Body of pancreas (tissue), 4 donors: ENCODE measurements around the gene TXNDC5. TPM values are rescaled to one million over a fixed set of nuclear protein-coding genes. Genes with fewer than 3 reads are reported as not detected.

Experiments
- ATAC-seq: fragments of 150-250 bp; one replicate; pipeline ENCODE4 v1.9.1; 2016
- DNase-seq, 4 donors: peaks; one replicate each; pipeline ENCODE4 v3.0.0-alpha.2; 2019
- H3K27ac ChIP-seq, 4 donors: fragments of 200-600 bp; sonication (generic); 1 replicate in 3 of 4; 2 replicates in 1 of 4; pipeline versions ENCODE4 v1.5.1 to v1.6.1; 2016 to 2019; ENCODE audit warnings: mild to moderate bottlenecking in 1 of 4, mixed read lengths in 1 of 4, moderate library complexity in 1 of 4
- H3K27me3 ChIP-seq, 2 donors: fragments of 200-600 bp; sonication (generic); one replicate each; pipeline ENCODE4 v1.6.0; 2016; ENCODE audit warnings: mild to moderate bottlenecking in 1 of 2
- H3K36me3 ChIP-seq, 2 donors: fragments of 200-600 bp; sonication (generic); replicated peaks in 1 of 2; 2 replicates each; pipeline ENCODE4 v1.5.1; 2016; ENCODE audit warnings: low read depth in 2 of 2; ENCODE audit not compliant: insufficient read depth in 1 of 2
- H3K4me1 ChIP-seq: fragments of 200-600 bp; sonication (generic); one replicate; pipeline ENCODE4 v1.6.0; 2016
- H3K4me3 ChIP-seq, 2 donors: fragments of 200-600 bp; sonication (generic); 1 replicate in 1 of 2; 2 replicates in 1 of 2; pipeline ENCODE4 v1.5.1; 2016 to 2019
- H3K9me3 ChIP-seq, 3 donors: fragments of 200-600 bp; sonication (generic); 1 replicate in 2 of 3; 2 replicates in 1 of 3; pipeline ENCODE4 v1.5.1; 2016
- POLR2A ChIP-seq, 3 donors: fragments of 450-650 bp; IDR thresholded peaks; one replicate each; pipeline ENCODE4 v1.6.1; 2016; ENCODE audit warnings: antibody characterized with exemption in 3 of 3, mild to moderate bottlenecking in 2 of 3
- WGBS, 2 donors: methylation state at CpG; one replicate each; pipeline ENCODE4 v1.1.5; 2017; 5-methylcytosine and 5-hydroxymethylcytosine counted together
- intact Hi-C: fragments of 100-400 bp; cut with DNase I; formaldehyde crosslinking; loops from one replicate; pipeline ENCODE4 v1.15.1; 2023
- total RNA-seq, 2 donors: library from RNA; depleted of rRNA; stranded (reverse); fragments of >200 nt; gene quantifications; one replicate each; pipeline ENCODE4 v1.1.0, GENCODE V29; 2016
- TF ChIP-seq, protein P1 (sequence below), 7 experiments: fragments of 450-650 bp in 4 of 7; fragments of 200-600 bp in 3 of 7; sonication (generic) in 3 of 7; IDR thresholded peaks; one replicate each; pipeline ENCODE4 v1.5.1; 2016 to 2019; ENCODE audit warnings: antibody characterized with exemption in 7 of 7

The TXNDC5 gene
- total RNA-seq, 2 donors from 2014 or later: 104 to 112 TPM

DNA sequence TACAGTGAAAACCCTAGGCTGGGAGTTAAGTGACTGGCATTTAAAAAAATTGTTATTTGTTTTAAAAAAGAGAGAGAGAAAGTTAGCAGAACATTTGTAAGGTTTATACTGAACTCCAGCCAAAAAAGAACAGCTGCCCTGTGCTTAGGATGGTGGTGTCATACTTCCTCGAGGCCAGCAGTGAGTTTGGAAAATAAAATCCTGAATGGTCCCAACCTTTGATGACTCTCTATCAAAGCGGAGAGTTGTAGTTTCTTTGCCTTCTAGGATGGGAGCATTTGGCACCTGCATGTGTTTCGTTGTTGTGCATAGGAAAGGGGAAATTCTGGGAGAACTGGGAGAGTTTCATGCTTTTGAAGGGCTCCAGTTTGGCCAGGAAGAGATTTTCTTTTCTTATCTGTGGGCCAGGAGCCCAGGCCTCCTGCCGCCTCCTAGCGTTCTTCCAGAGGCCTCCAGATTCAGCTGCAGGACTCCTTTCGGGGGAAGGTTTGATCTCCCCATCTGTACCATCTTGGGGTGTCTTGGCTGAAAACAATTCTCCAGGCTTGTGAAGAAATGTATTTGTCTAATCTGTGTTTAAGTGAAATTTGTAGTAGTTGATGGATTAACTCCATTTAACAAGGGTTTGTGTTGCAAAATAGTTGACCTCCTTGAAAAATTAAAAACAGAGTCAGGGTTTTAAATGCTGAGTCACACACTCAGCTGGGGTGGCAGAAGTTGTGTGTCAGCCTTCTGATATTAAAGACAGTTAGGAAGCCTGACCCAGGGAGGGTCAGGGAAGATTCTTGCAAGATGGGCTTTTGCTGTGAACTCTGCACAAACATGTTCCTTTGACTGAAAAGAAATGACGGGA is 63.4 kb downstream of the TXNDC5 start:
- TF ChIP-seq, protein P1, sequence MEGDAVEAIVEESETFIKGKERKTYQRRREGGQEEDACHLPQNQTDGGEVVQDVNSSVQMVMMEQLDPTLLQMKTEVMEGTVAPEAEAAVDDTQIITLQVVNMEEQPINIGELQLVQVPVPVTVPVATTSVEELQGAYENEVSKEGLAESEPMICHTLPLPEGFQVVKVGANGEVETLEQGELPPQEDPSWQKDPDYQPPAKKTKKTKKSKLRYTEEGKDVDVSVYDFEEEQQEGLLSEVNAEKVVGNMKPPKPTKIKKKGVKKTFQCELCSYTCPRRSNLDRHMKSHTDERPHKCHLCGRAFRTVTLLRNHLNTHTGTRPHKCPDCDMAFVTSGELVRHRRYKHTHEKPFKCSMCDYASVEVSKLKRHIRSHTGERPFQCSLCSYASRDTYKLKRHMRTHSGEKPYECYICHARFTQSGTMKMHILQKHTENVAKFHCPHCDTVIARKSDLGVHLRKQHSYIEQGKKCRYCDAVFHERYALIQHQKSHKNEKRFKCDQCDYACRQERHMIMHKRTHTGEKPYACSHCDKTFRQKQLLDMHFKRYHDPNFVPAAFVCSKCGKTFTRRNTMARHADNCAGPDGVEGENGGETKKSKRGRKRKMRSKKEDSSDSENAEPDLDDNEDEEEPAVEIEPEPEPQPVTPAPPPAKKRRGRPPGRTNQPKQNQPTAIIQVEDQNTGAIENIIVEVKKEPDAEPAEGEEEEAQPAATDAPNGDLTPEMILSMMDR (IDR thresholded peaks at IDR 0.05): no peak
- TF ChIP-seq POLR2A (IDR thresholded peaks at IDR 0.05): no peak
- 50 to 61% methylated on average over 7 of the region's 7 CpGs for WGBS, 2 donors
- Histone ChIP-seq H3K27ac (no peak overlapping the region), H3K27me3 (no peaks in the 10 kb centered on the region), H3K4me3 (no peak overlapping the region), H3K4me1 (no peaks in the 10 kb centered on the region), H3K36me3 (no peaks in the 10 kb centered on the region), H3K9me3 (peaks cover 0 to 5% (median 0%) of the 10 kb centered on the region in 3 donors)
- intact Hi-C loops: no loop called here
- ATAC-seq (no peak), DNase-seq (no peak)

DNA sequence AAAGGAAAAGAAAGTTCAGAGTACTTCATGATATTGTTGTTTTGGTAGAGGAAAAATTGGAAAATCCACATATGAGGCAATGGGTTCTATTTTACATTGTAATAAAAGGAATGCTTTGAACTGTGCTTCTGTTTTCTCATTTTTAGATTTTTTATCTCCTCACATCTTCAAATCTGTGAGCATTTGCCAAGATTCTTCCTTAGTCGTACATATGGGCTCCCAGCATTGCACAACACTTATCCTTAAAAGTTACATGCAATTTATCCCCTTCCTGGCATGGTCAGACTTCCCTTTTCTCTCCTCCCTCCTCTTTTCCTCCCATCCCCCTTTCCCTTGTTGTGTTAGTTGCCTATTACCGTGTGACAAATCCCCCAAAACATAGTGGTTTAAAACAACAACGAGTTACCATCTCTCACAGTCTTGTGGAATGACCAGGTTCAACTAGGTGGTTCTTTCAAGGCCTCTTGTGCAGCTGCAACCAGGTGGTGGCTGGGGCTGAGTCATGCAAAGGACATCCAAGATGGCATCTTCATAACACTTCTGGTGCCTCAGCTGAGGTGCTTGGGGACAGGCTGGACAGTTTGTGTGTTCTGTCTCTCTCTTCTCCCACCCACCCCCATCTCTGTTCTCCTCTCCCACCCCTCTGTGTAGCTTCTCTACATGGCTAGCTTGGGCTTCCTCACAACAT is 68.7 kb downstream of the TXNDC5 start:
- H3K36me3 ChIP-seq: no peaks in the 10 kb centered on the region
- intact Hi-C loops: no loop called here
- DNase-seq: no peak
- no peak overlapping the region for H3K4me3 ChIP-seq
- ATAC-seq: no peak
- H3K27me3 ChIP-seq: no peaks in the 10 kb centered on the region
- H3K9me3 ChIP-seq: no peaks in the 10 kb centered on the region
- no peak overlapping the region for H3K27ac ChIP-seq
- 60 to 73% methylated on average over 3 of the region's 3 CpGs for WGBS, 2 donors
- no peaks in the 10 kb centered on the region for H3K4me1 ChIP-seq
- no peak for TF ChIP-seq POLR2A (IDR thresholded peaks at IDR 0.05)
- TF ChIP-seq, protein P1 (IDR thresholded peaks at IDR 0.05): no peak

DNA sequence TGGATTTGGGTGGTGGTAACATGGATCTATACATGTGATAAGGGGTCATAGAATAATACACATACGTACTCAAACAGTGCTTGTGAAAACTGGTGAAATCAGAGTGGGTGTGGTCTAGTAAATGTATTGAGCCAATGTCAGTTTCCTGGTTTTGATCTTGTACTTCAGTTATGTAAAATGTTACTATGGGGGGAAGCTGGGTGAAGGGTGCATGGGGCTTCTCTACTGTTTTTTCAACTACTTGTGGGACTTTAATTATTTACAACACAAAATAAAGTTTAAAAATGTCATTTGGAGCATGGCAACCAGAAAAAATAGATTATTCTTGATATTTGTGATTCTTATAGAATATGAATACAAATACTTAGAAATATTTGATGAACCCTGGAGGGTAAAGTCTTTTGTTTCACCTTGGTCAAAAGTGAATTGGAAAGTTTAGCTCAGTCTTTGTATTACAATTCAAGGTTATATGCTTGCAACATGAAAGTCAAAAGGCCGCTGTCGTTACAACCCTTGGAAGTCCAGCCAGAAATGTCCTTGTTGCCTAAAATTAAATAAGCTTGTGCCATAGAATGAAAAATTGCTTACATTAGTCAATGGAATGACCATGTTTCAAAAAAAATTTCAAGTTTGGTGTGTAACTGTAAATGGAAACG is 74.1 kb downstream of the TXNDC5 start:
- TF ChIP-seq, protein P1 (IDR thresholded peaks at IDR 0.05): no peak
- no peak for TF ChIP-seq POLR2A (IDR thresholded peaks at IDR 0.05)
- intact Hi-C loops: no loop called here
- H3K27ac ChIP-seq: no peak overlapping the region
- DNase-seq (no peak), ATAC-seq (no peak)
- H3K36me3 ChIP-seq: no peaks in the 10 kb centered on the region
- no peaks in the 10 kb centered on the region for H3K4me1 ChIP-seq
- 67 to 75% methylated on average over 4 of the region's 4 CpGs for WGBS, 2 donors
- H3K9me3 ChIP-seq: no peaks in the 10 kb centered on the region
- no peaks in the 10 kb centered on the region for H3K27me3 ChIP-seq
- H3K4me3 ChIP-seq: no peak overlapping the region

DNA sequence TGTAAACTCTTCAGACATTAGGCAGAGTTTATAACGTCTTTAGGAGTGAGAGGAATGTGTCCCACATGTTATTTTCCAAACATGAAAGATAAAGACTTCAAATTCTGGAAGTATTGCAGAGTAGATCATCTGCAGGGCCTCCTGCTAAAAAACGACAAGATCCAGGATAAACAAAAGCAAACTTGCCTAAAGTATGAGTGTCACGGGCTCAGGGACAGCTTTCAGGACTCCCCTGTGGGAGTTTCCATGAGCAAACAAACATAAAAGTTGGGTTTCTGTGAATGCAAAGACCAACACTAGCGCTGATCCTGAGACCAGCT is 76.9 kb downstream of the TXNDC5 start:
- Histone ChIP-seq H3K36me3 (no peaks in the 10 kb centered on the region), H3K27ac (no peak overlapping the region), H3K27me3 (no peaks in the 10 kb centered on the region), H3K4me3 (no peak overlapping the region), H3K9me3 (no peaks in the 10 kb centered on the region), H3K4me1 (no peaks in the 10 kb centered on the region)
- no peak for ATAC-seq
- 35 to 36% methylated on average over 4 of the region's 4 CpGs for WGBS, 2 donors
- intact Hi-C loops: no loop called here
- TF ChIP-seq, protein P1 (IDR thresholded peaks at IDR 0.05): no peak
- TF ChIP-seq POLR2A (IDR thresholded peaks at IDR 0.05): no peak
- no peak for DNase-seq
